Neural cell (in vitro differentiated cells): ENCODE measurements around the gene SLC37A1.

Experiments
- EP300 ChIP-seq: fragments of 450-650 bp; conservative IDR thresholded peaks from 2 replicates; pipeline ENCODE4 v1.6.1; 2014; ENCODE audit warnings: antibody characterized with exemption, mild to moderate bottlenecking, moderate library complexity; ENCODE audit not compliant: poor library complexity, severe bottlenecking
- EZH2 ChIP-seq: fragments of 200-600, 300-800 bp; shearing (Covaris generic), sonication (generic); IDR thresholded peaks from 2 replicates; pipeline ENCODE4 v1.6.1; 2014; ENCODE audit warnings: antibody characterized with exemption, low read length, borderline replicate concordance, mild to moderate bottlenecking; ENCODE audit not compliant: insufficient read depth, poor library complexity, severe bottlenecking
- POLR2AphosphoS5 ChIP-seq: IDR thresholded peaks from 2 replicates; pipeline ENCODE4 v1.6.1; 2012
- SMC3 ChIP-seq: fragments of 450-650 bp; conservative IDR thresholded peaks from 2 replicates; pipeline ENCODE4 v1.6.1; 2014; ENCODE audit warnings: antibody characterized with exemption, mild to moderate bottlenecking, moderate library complexity; ENCODE audit not compliant: poor library complexity
- TAF1 ChIP-seq: IDR thresholded peaks from 2 replicates; pipeline ENCODE4 v1.6.1; 2012; ENCODE audit warnings: low read depth
- TF ChIP-seq, protein P1 (sequence below): fragments of 450-650 bp; IDR thresholded peaks from 2 replicates; pipeline ENCODE4 v1.5.1; 2014; ENCODE audit warnings: antibody characterized with exemption, mild to moderate bottlenecking, moderate library complexity; ENCODE audit not compliant: poor library complexity, severe bottlenecking
- TF ChIP-seq, protein P2 (sequence below): IDR thresholded peaks from 2 replicates; pipeline ENCODE4 v1.6.1; 2012; ENCODE audit warnings: borderline replicate concordance

DNA sequence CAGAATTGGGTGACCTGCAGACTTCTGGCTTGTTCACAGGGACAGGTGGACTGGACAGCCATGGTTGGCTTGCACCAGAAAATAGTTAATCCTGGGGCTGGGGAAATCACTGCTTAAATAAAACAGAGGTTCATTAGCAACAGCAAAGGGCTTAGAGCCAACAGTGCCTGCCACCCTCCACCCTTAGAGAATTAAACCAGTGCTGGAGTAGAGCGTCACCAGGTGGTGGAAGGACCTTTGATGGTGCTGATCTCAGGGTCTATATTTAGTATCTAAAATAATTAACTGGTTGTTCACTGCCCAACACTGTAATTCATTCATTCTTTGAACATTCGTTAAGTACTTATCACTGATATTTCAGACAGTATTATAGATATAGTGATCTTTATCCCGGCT is 105.1 kb downstream of the SLC37A1 start:
- TF ChIP-seq POLR2AphosphoS5, result no peak
- TF ChIP-seq, protein P1, sequence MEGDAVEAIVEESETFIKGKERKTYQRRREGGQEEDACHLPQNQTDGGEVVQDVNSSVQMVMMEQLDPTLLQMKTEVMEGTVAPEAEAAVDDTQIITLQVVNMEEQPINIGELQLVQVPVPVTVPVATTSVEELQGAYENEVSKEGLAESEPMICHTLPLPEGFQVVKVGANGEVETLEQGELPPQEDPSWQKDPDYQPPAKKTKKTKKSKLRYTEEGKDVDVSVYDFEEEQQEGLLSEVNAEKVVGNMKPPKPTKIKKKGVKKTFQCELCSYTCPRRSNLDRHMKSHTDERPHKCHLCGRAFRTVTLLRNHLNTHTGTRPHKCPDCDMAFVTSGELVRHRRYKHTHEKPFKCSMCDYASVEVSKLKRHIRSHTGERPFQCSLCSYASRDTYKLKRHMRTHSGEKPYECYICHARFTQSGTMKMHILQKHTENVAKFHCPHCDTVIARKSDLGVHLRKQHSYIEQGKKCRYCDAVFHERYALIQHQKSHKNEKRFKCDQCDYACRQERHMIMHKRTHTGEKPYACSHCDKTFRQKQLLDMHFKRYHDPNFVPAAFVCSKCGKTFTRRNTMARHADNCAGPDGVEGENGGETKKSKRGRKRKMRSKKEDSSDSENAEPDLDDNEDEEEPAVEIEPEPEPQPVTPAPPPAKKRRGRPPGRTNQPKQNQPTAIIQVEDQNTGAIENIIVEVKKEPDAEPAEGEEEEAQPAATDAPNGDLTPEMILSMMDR, result no peak
- TF ChIP-seq EZH2, result no peak
- TF ChIP-seq, protein P2, sequence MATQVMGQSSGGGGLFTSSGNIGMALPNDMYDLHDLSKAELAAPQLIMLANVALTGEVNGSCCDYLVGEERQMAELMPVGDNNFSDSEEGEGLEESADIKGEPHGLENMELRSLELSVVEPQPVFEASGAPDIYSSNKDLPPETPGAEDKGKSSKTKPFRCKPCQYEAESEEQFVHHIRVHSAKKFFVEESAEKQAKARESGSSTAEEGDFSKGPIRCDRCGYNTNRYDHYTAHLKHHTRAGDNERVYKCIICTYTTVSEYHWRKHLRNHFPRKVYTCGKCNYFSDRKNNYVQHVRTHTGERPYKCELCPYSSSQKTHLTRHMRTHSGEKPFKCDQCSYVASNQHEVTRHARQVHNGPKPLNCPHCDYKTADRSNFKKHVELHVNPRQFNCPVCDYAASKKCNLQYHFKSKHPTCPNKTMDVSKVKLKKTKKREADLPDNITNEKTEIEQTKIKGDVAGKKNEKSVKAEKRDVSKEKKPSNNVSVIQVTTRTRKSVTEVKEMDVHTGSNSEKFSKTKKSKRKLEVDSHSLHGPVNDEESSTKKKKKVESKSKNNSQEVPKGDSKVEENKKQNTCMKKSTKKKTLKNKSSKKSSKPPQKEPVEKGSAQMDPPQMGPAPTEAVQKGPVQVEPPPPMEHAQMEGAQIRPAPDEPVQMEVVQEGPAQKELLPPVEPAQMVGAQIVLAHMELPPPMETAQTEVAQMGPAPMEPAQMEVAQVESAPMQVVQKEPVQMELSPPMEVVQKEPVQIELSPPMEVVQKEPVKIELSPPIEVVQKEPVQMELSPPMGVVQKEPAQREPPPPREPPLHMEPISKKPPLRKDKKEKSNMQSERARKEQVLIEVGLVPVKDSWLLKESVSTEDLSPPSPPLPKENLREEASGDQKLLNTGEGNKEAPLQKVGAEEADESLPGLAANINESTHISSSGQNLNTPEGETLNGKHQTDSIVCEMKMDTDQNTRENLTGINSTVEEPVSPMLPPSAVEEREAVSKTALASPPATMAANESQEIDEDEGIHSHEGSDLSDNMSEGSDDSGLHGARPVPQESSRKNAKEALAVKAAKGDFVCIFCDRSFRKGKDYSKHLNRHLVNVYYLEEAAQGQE, result no peak
- no peak for TF ChIP-seq TAF1
- TF ChIP-seq SMC3, result no peak
- TF ChIP-seq EP300, result no peak
